ENCODE data around the gene HTR3B.

DNA sequence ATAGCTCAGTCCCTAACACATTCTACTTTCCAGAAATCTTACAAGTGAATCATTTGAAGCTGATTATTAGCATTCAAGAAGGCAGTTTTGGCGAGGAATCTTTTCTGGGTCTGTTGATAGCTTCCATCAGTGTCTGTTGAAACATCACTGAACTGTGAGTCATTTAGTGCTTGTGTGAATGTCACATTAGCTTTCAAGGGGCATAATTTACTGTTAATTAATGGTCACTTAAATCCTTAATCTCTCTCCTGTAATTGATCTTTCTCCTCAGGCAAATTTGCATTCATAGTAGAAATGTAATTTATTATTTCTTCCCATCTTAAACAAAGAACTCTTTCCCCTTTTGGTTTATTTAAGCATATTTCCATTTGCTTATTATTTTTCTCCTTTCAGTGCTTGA is 2.6 kb downstream of the HTR3B start:
- no peak for TF ChIP-seq MXI1 (IDR thresholded peaks at IDR 0.05; ENCODE audit: low read depth, low read length)
- no peak for TF ChIP-seq POLR2AphosphoS5 (IDR thresholded peaks at IDR 0.05; ENCODE audit: low read depth, low read length)
- TF ChIP-seq YY1 (IDR thresholded peaks at IDR 0.05; ENCODE audit: low read depth): no peak
- TF ChIP-seq JUND (IDR thresholded peaks at IDR 0.05): no peak
- TF ChIP-seq, protein P1, sequence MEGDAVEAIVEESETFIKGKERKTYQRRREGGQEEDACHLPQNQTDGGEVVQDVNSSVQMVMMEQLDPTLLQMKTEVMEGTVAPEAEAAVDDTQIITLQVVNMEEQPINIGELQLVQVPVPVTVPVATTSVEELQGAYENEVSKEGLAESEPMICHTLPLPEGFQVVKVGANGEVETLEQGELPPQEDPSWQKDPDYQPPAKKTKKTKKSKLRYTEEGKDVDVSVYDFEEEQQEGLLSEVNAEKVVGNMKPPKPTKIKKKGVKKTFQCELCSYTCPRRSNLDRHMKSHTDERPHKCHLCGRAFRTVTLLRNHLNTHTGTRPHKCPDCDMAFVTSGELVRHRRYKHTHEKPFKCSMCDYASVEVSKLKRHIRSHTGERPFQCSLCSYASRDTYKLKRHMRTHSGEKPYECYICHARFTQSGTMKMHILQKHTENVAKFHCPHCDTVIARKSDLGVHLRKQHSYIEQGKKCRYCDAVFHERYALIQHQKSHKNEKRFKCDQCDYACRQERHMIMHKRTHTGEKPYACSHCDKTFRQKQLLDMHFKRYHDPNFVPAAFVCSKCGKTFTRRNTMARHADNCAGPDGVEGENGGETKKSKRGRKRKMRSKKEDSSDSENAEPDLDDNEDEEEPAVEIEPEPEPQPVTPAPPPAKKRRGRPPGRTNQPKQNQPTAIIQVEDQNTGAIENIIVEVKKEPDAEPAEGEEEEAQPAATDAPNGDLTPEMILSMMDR (IDR thresholded peaks at IDR 0.05): no peak
- no peak for TF ChIP-seq GATA2 (CRISPR knock-in tag; IDR thresholded peaks at IDR 0.05)
- TF ChIP-seq, protein P2, sequence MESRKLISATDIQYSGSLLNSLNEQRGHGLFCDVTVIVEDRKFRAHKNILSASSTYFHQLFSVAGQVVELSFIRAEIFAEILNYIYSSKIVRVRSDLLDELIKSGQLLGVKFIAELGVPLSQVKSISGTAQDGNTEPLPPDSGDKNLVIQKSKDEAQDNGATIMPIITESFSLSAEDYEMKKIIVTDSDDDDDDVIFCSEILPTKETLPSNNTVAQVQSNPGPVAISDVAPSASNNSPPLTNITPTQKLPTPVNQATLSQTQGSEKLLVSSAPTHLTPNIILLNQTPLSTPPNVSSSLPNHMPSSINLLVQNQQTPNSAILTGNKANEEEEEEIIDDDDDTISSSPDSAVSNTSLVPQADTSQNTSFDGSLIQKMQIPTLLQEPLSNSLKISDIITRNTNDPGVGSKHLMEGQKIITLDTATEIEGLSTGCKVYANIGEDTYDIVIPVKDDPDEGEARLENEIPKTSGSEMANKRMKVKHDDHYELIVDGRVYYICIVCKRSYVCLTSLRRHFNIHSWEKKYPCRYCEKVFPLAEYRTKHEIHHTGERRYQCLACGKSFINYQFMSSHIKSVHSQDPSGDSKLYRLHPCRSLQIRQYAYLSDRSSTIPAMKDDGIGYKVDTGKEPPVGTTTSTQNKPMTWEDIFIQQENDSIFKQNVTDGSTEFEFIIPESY (IDR thresholded peaks at IDR 0.05; ENCODE audit: borderline replicate concordance, low read depth): no peak
- no peak for TF ChIP-seq SMC3 (IDR thresholded peaks at IDR 0.05; ENCODE audit: low read depth, low read length)
- TF ChIP-seq RAD21 (IDR thresholded peaks at IDR 0.05; ENCODE audit: low read length): no peak
- no peak for TF ChIP-seq CHD2 (IDR thresholded peaks at IDR 0.05; ENCODE audit: low read length, partially characterized antibody)
- TF ChIP-seq, protein P3, sequence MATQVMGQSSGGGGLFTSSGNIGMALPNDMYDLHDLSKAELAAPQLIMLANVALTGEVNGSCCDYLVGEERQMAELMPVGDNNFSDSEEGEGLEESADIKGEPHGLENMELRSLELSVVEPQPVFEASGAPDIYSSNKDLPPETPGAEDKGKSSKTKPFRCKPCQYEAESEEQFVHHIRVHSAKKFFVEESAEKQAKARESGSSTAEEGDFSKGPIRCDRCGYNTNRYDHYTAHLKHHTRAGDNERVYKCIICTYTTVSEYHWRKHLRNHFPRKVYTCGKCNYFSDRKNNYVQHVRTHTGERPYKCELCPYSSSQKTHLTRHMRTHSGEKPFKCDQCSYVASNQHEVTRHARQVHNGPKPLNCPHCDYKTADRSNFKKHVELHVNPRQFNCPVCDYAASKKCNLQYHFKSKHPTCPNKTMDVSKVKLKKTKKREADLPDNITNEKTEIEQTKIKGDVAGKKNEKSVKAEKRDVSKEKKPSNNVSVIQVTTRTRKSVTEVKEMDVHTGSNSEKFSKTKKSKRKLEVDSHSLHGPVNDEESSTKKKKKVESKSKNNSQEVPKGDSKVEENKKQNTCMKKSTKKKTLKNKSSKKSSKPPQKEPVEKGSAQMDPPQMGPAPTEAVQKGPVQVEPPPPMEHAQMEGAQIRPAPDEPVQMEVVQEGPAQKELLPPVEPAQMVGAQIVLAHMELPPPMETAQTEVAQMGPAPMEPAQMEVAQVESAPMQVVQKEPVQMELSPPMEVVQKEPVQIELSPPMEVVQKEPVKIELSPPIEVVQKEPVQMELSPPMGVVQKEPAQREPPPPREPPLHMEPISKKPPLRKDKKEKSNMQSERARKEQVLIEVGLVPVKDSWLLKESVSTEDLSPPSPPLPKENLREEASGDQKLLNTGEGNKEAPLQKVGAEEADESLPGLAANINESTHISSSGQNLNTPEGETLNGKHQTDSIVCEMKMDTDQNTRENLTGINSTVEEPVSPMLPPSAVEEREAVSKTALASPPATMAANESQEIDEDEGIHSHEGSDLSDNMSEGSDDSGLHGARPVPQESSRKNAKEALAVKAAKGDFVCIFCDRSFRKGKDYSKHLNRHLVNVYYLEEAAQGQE (IDR thresholded peaks at IDR 0.05; ENCODE audit: low read depth, low read length): no peak
